ENCODE results near the gene RHOD.

- peak; percentile 94 for TF ChIP-seq YY1 (IDR thresholded peaks at IDR 0.05; ENCODE audit: low read depth)
- TF ChIP-seq, protein P1, sequence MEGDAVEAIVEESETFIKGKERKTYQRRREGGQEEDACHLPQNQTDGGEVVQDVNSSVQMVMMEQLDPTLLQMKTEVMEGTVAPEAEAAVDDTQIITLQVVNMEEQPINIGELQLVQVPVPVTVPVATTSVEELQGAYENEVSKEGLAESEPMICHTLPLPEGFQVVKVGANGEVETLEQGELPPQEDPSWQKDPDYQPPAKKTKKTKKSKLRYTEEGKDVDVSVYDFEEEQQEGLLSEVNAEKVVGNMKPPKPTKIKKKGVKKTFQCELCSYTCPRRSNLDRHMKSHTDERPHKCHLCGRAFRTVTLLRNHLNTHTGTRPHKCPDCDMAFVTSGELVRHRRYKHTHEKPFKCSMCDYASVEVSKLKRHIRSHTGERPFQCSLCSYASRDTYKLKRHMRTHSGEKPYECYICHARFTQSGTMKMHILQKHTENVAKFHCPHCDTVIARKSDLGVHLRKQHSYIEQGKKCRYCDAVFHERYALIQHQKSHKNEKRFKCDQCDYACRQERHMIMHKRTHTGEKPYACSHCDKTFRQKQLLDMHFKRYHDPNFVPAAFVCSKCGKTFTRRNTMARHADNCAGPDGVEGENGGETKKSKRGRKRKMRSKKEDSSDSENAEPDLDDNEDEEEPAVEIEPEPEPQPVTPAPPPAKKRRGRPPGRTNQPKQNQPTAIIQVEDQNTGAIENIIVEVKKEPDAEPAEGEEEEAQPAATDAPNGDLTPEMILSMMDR (IDR thresholded peaks at IDR 0.05) = no peak
- TF ChIP-seq EP300 (IDR thresholded peaks at IDR 0.05; ENCODE audit: borderline replicate concordance in 1 of 2, low read depth in 1 of 2, low read length in 1 of 2) = no peak
- no peak for TF ChIP-seq FOXM1 (IDR thresholded peaks at IDR 0.05; ENCODE audit: low read depth)
- no peak for TF ChIP-seq JUND (IDR thresholded peaks at IDR 0.05)
- no peak for TF ChIP-seq CHD2 (IDR thresholded peaks at IDR 0.05; ENCODE audit: low read length, partially characterized antibody)
- peak; percentile 21; the same call in 1 of the 2 replicates for TF ChIP-seq RAD21 (IDR thresholded peaks at IDR 0.05; ENCODE audit: low read length)
- no peak for TF ChIP-seq USF1 (IDR thresholded peaks at IDR 0.05; ENCODE audit: borderline replicate concordance, low read depth)
- TF ChIP-seq, protein P2, sequence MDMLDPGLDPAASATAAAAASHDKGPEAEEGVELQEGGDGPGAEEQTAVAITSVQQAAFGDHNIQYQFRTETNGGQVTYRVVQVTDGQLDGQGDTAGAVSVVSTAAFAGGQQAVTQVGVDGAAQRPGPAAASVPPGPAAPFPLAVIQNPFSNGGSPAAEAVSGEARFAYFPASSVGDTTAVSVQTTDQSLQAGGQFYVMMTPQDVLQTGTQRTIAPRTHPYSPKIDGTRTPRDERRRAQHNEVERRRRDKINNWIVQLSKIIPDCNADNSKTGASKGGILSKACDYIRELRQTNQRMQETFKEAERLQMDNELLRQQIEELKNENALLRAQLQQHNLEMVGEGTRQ (IDR thresholded peaks at IDR 0.05; ENCODE audit: borderline replicate concordance, low read depth, low read length) = no peak
- peak; percentile 74 for TF ChIP-seq POLR2AphosphoS5 (IDR thresholded peaks at IDR 0.05; ENCODE audit: low read depth, low read length)
- no peak for TF ChIP-seq SMC3 (IDR thresholded peaks at IDR 0.05; ENCODE audit: low read depth, low read length)
These were observed 62.3 kb downstream of the RHOD start, which contains the start of gene KDM2A for GRCh38 chr11:67118801-67119584.

Data from SK-N-SH (cell line).